ENCODE measurements around the gene SH2D6. TPM values are rescaled to one million over a fixed set of nuclear protein-coding genes. Genes with fewer than 3 reads are reported as not detected.

The SH2D6 gene
- total and polyA plus RNA-seq, 9 of the 15 experiments (the other 6 are each of a cell fraction or from before 2014, with no cell fraction given) = 0.07 to 0.76 (median 0.33) TPM; not detected in 2

GRCh38 chr2:85414761-85415553 is 3.6 kb upstream of the SH2D6 start (continued):
- TF ChIP-seq L3MBTL2 (IDR thresholded peaks at IDR 0.05) = peak; percentile 70
- TF ChIP-seq, protein P1, sequence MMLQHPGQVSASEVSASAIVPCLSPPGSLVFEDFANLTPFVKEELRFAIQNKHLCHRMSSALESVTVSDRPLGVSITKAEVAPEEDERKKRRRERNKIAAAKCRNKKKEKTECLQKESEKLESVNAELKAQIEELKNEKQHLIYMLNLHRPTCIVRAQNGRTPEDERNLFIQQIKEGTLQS (IDR thresholded peaks at IDR 0.05) = peak; percentile 54
- TF ChIP-seq, protein P1 (CRISPR knock-in tag; conservative IDR thresholded peaks at IDR 0.05) = peak; percentile 73
- TF ChIP-seq, protein P2, sequence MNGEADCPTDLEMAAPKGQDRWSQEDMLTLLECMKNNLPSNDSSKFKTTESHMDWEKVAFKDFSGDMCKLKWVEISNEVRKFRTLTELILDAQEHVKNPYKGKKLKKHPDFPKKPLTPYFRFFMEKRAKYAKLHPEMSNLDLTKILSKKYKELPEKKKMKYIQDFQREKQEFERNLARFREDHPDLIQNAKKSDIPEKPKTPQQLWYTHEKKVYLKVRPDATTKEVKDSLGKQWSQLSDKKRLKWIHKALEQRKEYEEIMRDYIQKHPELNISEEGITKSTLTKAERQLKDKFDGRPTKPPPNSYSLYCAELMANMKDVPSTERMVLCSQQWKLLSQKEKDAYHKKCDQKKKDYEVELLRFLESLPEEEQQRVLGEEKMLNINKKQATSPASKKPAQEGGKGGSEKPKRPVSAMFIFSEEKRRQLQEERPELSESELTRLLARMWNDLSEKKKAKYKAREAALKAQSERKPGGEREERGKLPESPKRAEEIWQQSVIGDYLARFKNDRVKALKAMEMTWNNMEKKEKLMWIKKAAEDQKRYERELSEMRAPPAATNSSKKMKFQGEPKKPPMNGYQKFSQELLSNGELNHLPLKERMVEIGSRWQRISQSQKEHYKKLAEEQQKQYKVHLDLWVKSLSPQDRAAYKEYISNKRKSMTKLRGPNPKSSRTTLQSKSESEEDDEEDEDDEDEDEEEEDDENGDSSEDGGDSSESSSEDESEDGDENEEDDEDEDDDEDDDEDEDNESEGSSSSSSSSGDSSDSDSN (IDR thresholded peaks at IDR 0.05; ENCODE audit: borderline replicate concordance in 1 of 2, low read depth in 2 of 2, low read length in 2 of 2) = no peak
- TF ChIP-seq ELF1 (tag; IDR thresholded peaks at IDR 0.05) = peak; percentile 60; the same call in 1 of the 2 replicates
- TF ChIP-seq NCOA2 (IDR thresholded peaks at IDR 0.05; ENCODE audit: partially characterized antibody in 2 of 2) = no peak
- TF ChIP-seq NONO (IDR thresholded peaks at IDR 0.05; ENCODE audit: low read depth in 2 of 2, low read length in 1 of 2) = no peak
- TF ChIP-seq PCBP2 (IDR thresholded peaks at IDR 0.05; ENCODE audit: low read depth, low read length, poor library complexity, severe bottlenecking) = no peak
- TF ChIP-seq, protein P3, sequence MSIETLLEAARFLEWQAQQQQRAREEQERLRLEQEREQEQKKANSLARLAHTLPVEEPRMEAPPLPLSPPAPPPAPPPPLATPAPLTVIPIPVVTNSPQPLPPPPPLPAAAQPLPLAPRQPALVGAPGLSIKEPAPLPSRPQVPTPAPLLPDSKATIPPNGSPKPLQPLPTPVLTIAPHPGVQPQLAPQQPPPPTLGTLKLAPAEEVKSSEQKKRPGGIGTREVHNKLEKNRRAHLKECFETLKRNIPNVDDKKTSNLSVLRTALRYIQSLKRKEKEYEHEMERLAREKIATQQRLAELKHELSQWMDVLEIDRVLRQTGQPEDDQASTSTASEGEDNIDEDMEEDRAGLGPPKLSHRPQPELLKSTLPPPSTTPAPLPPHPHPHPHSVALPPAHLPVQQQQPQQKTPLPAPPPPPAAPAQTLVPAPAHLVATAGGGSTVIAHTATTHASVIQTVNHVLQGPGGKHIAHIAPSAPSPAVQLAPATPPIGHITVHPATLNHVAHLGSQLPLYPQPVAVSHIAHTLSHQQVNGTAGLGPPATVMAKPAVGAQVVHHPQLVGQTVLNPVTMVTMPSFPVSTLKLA (conservative IDR thresholded peaks at IDR 0.05) = no peak; a peak in 1 of 4 replicates
- peak; percentile 34; the same call in 1 of the 2 replicates for TF ChIP-seq ZBTB17 (CRISPR knock-in tag; IDR thresholded peaks at IDR 0.05)
- TF ChIP-seq, protein P4, sequence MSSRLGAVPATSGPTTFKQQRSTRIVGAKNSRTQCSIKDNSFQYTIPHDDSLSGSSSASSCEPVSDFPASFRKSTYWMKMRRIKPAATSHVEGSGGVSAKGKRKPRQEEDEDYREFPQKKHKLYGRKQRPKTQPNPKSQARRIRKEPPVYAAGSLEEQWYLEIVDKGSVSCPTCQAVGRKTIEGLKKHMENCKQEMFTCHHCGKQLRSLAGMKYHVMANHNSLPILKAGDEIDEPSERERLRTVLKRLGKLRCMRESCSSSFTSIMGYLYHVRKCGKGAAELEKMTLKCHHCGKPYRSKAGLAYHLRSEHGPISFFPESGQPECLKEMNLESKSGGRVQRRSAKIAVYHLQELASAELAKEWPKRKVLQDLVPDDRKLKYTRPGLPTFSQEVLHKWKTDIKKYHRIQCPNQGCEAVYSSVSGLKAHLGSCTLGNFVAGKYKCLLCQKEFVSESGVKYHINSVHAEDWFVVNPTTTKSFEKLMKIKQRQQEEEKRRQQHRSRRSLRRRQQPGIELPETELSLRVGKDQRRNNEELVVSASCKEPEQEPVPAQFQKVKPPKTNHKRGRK (tag; IDR thresholded peaks at IDR 0.05) = no peak
- TF ChIP-seq ZNF699 (CRISPR knock-in tag; IDR thresholded peaks at IDR 0.05; ENCODE audit: insufficient replicate concordance) = no peak
- TF ChIP-seq C11orf30 (IDR thresholded peaks at IDR 0.05; ENCODE audit: low read depth) = peak; percentile 88
- TF ChIP-seq GATA2 (CRISPR knock-in tag; IDR thresholded peaks at IDR 0.05) = peak; percentile 74
- TF ChIP-seq MEIS2 (IDR thresholded peaks at IDR 0.05; ENCODE audit: partially characterized antibody) = peak; percentile 3
- no peak for TF ChIP-seq ZHX1 (conservative IDR thresholded peaks at IDR 0.05; ENCODE audit: low read length)
- no peak for TF ChIP-seq HDAC2 (IDR thresholded peaks at IDR 0.05)

All from K562 (cell line).